Cardiac muscle cell (in vitro differentiated cells and primary cell): ENCODE measurements around the gene GPR152. TPM values are rescaled to one million over a fixed set of nuclear protein-coding genes. Genes with fewer than 3 reads are reported as not detected.
A peak's percentile ranks its signal among the peaks of the same experiment; 100 is the strongest.

Experiments
- DNase-seq, 2 donors: peaks; one replicate each; pipeline versions ENCODE4 v3.0.0 to v3.0.0-alpha.2; 2010 to 2017; ENCODE audit warnings: low read depth in 1 of 2, low spot score in 1 of 2
- H3K27ac ChIP-seq: fragments of 200-600 bp; sonication (generic); 2 replicates; pipeline ENCODE4 v1.5.1; 2016
- H3K27me3 ChIP-seq: fragments of 200-600 bp; sonication (generic); 2 replicates; pipeline ENCODE4 v1.6.0; 2016; ENCODE audit warnings: control low read depth
- H3K36me3 ChIP-seq: fragments of 200-600 bp; sonication (generic); 2 replicates; pipeline ENCODE4 v1.5.1; 2016; ENCODE audit warnings: control low read depth
- H3K4me1 ChIP-seq: fragments of 200-600 bp; sonication (generic); 2 replicates; pipeline ENCODE4 v1.8.1; 2017; ENCODE audit warnings: low read depth, mild to moderate bottlenecking, mixed run types
- H3K4me3 ChIP-seq: fragments of 200-600 bp; sonication (generic); 2 replicates; pipeline ENCODE4 v1.5.1; 2016; ENCODE audit warnings: mild to moderate bottlenecking
- H3K9me3 ChIP-seq: fragments of 200-600 bp; sonication (generic); 2 replicates; pipeline ENCODE4 v1.5.1; 2017; ENCODE audit warnings: low read depth, mild to moderate bottlenecking, control low read depth
- CTCF ChIP-seq: IDR thresholded peaks from 2 replicates; pipeline ENCODE4 v1.5.1; 2012; ENCODE audit warnings: low read depth, mild to moderate bottlenecking, low read length
- polyA plus RNA-seq: library from polyadenylated mRNA; unstranded; fragments of >200 nt; fragmentation: Nextera tagmentation; extraction: Ambion mirVana; gene quantifications from 2 replicates; pipeline ENCODE4 v1.2.1, GENCODE V29; 2016
- total RNA-seq: library from RNA; depleted of rRNA; stranded (reverse); fragments of >200 nt; gene quantifications from 2 replicates; pipeline ENCODE4 v1.2.3, GENCODE V29; 2016

Gene GPR152
- total and polyA plus RNA-seq, 2 experiments from 2014 or later = not detected

GRCh38 chr11:67418476-67419281, 33.9 kb downstream of the GPR152 start:
- no peak overlapping the region for H3K27ac ChIP-seq
- H3K4me3 ChIP-seq = no peak overlapping the region
- H3K4me1 ChIP-seq = peaks cover 7% of the 10 kb centered on the region
- H3K36me3 ChIP-seq = no peaks in the 10 kb centered on the region
- peaks cover 9% of the 10 kb centered on the region for H3K27me3 ChIP-seq
- no peaks in the 10 kb centered on the region for H3K9me3 ChIP-seq
- TF ChIP-seq CTCF = no peak
- DNase-seq = no peak

- Histone ChIP-seq H3K4me3 (no peak overlapping the region), H3K27me3 (peaks cover 9% of the 10 kb centered on the region), H3K9me3 (no peaks in the 10 kb centered on the region), H3K36me3 (no peaks in the 10 kb centered on the region), H3K4me1 (peaks cover 7% of the 10 kb centered on the region), H3K27ac (no peak overlapping the region)
- TF ChIP-seq CTCF = no peak
- no peak for DNase-seq
Observed at GRCh38 chr11:67417425-67417824, 35.1 kb downstream of the GPR152 start.

GRCh38 chr11:67416416-67417335, 35.9 kb downstream of the GPR152 start:
- no peak for TF ChIP-seq CTCF
- H3K4me3 ChIP-seq = no peak overlapping the region
- no peaks in the 10 kb centered on the region for H3K9me3 ChIP-seq
- no peaks in the 10 kb centered on the region for H3K36me3 ChIP-seq
- H3K27ac ChIP-seq = no peak overlapping the region
- H3K27me3 ChIP-seq = peaks cover 9% of the 10 kb centered on the region
- peaks cover 7% of the 10 kb centered on the region for H3K4me1 ChIP-seq
- peak in 1 of 2 donors; percentile 35 for DNase-seq

GRCh38 chr11:67415501-67416304, 36.8 kb downstream of the GPR152 start, which contains the start of gene CARNS1:
TSS of gene CARNS1 (plus strand) at chr11:67415678. CDS start at chr11:67416200, 522 bp downstream.
- no peak for DNase-seq
- Histone ChIP-seq H3K4me3 (peak within 1 kb of the TSS; percentile 25), H3K9me3 (no peaks in the 10 kb centered on the region), H3K27me3 (peaks cover 9% of the 10 kb centered on the region), H3K4me1 (peaks cover 7% of the 10 kb centered on the region), H3K36me3 (no peaks in the 10 kb centered on the region), H3K27ac (no peak within 1 kb of the TSS)
- no peak for TF ChIP-seq CTCF

- Histone ChIP-seq H3K9me3 (no peaks in the 10 kb centered on the region), H3K27ac (no peak overlapping the region), H3K36me3 (no peaks in the 10 kb centered on the region), H3K4me3 (no peak overlapping the region), H3K4me1 (no peaks in the 10 kb centered on the region), H3K27me3 (peaks cover 9% of the 10 kb centered on the region)
- no peak for TF ChIP-seq CTCF
- no peak for DNase-seq
Observed at GRCh38 chr11:67413266-67413849, 39.2 kb downstream of the GPR152 start.
